ENCODE data around the gene ACTR8.

The ACTR8 gene

DNA sequence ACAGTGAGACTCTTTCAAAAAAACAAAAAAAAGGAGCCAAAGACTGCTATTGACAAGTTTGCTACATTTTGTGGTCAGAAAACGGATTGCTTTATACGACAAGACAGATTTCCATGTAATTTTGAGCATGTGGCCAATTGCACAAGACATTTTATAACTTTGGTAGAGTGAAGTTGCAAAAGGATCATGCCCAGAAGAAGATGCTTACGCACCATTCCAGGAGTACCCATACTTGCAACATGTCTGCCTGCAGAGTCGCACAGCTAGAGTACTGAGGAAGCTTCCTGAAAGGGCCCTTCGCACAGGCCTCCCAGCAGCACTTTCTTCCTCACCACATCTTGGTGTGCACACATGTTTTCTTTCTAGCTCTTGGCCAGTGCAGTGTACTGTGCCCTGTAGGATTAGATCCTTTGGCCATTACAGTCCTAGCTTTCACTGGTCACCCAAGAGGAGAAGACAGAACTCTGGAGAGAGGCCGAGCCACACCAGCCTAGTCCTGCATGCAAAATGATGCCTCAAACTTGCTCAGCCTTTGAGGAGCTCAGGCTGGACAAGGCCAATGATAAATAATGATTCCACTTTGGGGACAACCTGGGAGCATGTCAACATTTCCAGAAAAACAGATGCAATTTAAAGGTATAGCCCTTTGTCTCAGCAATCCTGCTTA, 47.4 kb downstream of the ACTR8 start:
- DNase-seq (ENCODE audit: low spot score) = no peak

DNA sequence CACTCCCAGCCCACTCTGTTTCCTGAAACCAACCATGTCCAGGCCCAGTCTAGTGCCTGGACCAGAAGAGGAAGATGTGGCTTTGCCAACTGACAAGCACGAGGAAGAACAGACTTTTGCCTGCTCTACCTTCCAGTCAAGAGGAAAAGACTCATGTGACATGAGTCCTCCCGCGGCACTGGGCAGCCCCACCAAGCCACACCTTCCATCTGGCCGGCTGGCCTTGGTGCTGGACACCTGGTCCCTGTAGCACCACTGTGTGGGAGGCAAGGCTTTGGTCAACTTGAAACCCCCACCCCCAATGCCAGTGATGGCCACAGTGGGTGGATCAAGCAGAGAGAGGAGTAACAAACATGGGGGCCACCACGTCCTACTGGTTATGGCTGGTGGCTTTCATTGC, 48.3 kb downstream of the ACTR8 start:
- no peak for DNase-seq (ENCODE audit: low spot score)

- no peak for DNase-seq (ENCODE audit: low spot score)
Measured at GRCh38 chr3:53833053-53833645, 48.8 kb downstream of the ACTR8 start.

GRCh38 chr3:53830944-53831343, 51.0 kb downstream of the ACTR8 start:
- no peak for DNase-seq (ENCODE audit: low spot score)

DNA sequence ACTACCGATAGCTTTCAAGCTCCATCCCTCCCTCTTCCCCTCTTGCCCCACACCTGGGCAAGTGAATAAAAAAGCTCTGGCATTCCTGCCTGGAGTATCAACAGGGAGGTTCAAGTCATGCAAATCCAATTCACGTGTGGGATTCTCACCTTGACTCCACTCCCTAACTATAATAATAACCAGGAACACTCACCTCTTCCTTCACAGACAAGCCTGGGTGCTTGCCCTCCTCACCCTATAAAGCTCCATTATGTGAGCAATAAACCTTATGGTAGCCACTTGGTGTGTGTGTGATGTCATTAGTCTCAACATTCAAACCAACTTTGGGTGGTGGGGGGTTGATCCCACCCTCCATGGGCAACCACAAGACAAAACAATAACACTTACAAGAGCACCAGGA, 52.3 kb downstream of the ACTR8 start:
- DNase-seq (ENCODE audit: low spot score) = no peak

- DNase-seq (ENCODE audit: low spot score) = no peak
Measured at GRCh38 chr3:53828581-53828980, 53.4 kb downstream of the ACTR8 start.

- no peak for DNase-seq (ENCODE audit: low spot score)
Measured at GRCh38 chr3:53826048-53826447, 55.9 kb downstream of the ACTR8 start.

DNA sequence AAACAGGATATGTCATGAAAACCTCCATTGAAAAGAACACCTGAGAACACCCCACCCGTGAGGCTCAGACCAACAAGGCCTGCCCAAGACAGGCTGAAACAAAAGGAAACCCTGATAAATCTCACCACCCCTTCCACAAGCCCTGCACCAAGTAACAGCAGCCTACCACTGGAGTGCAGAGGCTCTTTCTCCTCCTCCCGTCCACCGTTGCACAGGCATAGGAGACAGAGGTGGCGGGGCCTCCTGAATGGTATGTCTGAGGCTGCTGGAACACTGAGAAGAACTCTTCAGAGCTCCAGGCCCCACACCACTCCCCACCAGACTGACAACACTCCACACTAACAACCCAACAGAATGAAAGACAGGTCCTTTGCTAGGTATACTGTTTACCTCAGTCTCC, 57.2 kb downstream of the ACTR8 start:
- DNase-seq (ENCODE audit: low spot score) = no peak

GRCh38 chr3:53823956-53824657, 57.8 kb downstream of the ACTR8 start:
- no peak for DNase-seq (ENCODE audit: low spot score)

GRCh38 chr3:53823026-53823955, 58.7 kb downstream of the ACTR8 start:
- no peak for DNase-seq (ENCODE audit: low spot score)

DNA sequence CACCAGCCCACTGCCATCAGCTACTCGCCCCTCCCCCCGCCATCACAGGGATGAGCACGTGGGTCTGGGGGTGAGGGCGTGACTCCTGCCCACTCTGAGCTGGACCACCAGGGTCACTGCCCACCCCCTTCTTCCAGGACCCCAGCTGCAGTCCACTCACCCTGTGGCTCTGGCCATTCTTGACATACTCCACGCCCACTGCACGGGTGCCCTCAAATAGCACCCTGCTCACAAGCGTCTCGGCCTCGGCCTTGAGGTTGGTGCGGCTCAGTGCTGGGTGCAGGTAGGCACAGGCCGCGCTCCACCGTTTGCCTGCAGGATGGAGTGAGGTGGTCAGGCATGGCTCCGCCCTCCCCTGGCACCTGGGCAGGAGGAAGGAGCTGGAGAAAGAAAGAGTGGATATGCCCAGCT, 59.6 kb downstream of the ACTR8 start:
- no peak for DNase-seq (ENCODE audit: low spot score)

- no peak for DNase-seq (ENCODE audit: low spot score)
Measured at GRCh38 chr3:53821631-53822121, 60.3 kb downstream of the ACTR8 start.

DNA sequence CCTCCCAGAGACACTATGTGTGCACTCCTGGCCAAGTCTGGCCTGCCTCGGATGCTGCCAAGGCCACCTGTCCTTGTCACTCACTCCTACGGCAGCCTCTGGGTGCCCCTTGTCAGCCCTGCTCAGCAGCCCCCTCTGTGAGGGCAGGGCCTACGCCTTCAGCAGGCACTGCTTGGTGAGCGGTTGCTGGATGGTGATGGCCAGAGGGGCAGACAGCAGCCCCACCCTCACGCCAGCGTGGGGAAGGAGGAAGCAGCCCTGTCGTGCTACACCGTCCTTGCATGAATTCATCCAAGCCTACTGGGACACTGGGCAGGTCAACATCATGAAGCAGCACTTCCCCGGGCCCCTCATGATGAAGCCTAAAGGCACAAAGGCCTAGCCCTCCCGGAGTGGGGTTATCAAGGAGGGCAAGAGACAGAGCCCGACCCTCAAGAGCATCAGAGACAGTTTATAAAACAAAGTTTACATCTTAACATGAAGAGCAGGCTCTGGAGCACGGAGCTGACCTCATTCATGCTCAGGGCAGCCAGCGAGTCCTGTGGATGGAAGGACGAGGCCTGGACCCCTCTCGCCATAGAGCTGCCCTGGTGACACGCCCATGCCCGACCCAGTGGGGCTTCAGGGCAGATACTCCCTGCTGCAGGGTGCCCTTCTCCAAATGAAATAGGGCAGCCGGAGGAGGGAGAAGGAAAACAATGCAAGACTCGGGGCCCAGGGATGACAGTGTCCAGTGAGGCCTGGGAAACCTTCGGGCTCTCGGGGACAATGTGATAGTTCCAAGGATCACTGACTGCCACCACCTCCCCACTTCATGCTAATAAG, 61.0 kb downstream of the ACTR8 start:
- DNase-seq (ENCODE audit: low spot score) = no peak

DNA sequence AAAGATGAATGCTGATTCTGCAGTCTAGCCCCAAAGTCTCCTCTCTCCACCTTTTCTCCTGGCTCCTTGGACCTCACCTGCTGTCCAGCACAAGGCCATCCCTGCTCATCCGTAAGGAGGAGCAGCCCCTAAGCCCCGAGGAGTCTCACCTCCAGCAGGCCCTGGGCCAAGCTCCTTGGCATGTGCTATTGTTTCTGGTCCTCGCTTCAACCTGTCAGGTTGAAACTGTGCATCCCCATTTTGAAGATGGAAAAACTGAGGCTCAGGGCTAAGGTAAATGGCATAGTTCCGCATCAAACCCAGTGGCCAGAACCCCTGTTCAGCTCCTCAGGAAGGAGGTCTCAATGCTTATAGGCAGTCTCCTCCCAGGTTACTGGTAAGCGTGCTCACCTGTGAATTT, 61.9 kb downstream of the ACTR8 start:
- DNase-seq (ENCODE audit: low spot score) = no peak

GRCh38 chr3:53819163-53819868, 62.6 kb downstream of the ACTR8 start:
- DNase-seq (ENCODE audit: low spot score) = no peak

- no peak for DNase-seq (ENCODE audit: low spot score)
Measured at GRCh38 chr3:53818221-53819162, 63.5 kb downstream of the ACTR8 start.

- no peak for DNase-seq (ENCODE audit: low spot score)
Measured at GRCh38 chr3:53817809-53818208, 64.1 kb downstream of the ACTR8 start.

- DNase-seq (ENCODE audit: low spot score) = no peak
Measured at GRCh38 chr3:53817211-53817610, 64.7 kb downstream of the ACTR8 start.
